Heart left ventricle (tissue), 13 donors: Measurements from ENCODE around the gene THSD7B.

Source experiments
- POLR2A ChIP-seq, 2 donors: fragments of 450-650 bp; IDR thresholded peaks; one replicate each; pipeline ENCODE4 v1.6.1; 2017; ENCODE audit warnings: antibody characterized with exemption in 2 of 2, mild to moderate bottlenecking in 2 of 2, moderate library complexity in 2 of 2
- TF ChIP-seq, protein P1 (sequence below), 12 donors: fragments of 200-600 bp; sonication (generic) in 4 of 12; IDR thresholded peaks; one replicate each; pipeline versions ENCODE4 v1.5.0 to v1.8.0; 2018 to 2022; ENCODE audit warnings: antibody characterized with exemption in 12 of 12, mild to moderate bottlenecking in 5 of 12
- donor health status: ischemic (EF 13 %, LVEDD 7.1; RV severe dilation, severe dysfunction).
- donor health status: DM: no; HTN: yes; CAD: no.
- donor health status: DM: no; HTN: no; CAD: no.
- donor health status: ischemic (EF 25% LVEDD 6.9; RV normal size, moderate dysfunction).
- donor health status: ischemic (EF 25% LVEDD 5.7; RV mildly dilated, moderate dysfunction).
- donor health status: ischemic (EF 35%, LVEDD 5.7; RV mildly dilated, moderate dysfunction).
- donor health status: nonischemic (EF 11% LVEDD 7.7; RV severe dilation, severe dysfunction).
- donor health status: DM: yes; HTN: yes; CAD: no.
- donor health status: PGD.
- donor health status: ischemic (EF 29% LVEDD 5.4; RV normal size, mild dysfunction).
- donor health status: nonischemic (EF 23%, LVEDD 6.1; RV moderate dilation, normal function).

GRCh38 chr2:137715731-137716191, 950.4 kb downstream of the THSD7B start:
- TF ChIP-seq POLR2A (IDR thresholded peaks at IDR 0.05) = no peak
- TF ChIP-seq, protein P1, sequence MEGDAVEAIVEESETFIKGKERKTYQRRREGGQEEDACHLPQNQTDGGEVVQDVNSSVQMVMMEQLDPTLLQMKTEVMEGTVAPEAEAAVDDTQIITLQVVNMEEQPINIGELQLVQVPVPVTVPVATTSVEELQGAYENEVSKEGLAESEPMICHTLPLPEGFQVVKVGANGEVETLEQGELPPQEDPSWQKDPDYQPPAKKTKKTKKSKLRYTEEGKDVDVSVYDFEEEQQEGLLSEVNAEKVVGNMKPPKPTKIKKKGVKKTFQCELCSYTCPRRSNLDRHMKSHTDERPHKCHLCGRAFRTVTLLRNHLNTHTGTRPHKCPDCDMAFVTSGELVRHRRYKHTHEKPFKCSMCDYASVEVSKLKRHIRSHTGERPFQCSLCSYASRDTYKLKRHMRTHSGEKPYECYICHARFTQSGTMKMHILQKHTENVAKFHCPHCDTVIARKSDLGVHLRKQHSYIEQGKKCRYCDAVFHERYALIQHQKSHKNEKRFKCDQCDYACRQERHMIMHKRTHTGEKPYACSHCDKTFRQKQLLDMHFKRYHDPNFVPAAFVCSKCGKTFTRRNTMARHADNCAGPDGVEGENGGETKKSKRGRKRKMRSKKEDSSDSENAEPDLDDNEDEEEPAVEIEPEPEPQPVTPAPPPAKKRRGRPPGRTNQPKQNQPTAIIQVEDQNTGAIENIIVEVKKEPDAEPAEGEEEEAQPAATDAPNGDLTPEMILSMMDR (IDR thresholded peaks at IDR 0.05) = no peak
